ENCODE results near the gene NHSL1.

Gene NHSL1

DNA sequence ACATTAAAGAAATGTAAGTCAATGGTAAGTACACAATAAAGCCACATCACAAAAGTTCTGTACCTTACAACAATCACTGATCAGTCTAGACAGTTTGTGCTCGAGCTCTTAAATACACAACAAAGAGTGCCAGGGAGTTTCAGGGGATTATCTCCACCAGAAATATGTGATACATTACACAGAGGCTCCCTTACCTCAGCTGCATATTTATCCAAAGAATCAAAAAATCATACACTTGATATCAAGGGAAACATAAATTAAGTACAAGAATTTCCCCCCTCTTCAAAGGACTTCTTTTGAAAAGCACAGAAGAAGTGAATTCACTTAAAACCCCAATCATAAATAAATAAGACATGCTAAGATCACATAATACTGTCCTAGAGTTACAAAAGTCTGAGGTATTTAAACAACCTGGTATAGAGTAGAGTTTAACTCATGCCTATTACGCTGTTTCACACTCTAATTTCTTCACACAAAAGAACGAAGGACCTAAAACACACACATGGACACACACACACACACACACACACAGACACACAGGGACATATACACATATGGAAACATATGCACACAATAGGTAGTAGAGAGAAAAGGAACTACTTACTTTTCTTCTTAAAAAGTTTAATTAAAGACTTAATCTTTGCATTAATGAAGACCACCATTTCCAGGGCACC, 528 bp downstream of the NHSL1 start:
- no peak for DNase-seq (ENCODE audit: low spot score)

DNA sequence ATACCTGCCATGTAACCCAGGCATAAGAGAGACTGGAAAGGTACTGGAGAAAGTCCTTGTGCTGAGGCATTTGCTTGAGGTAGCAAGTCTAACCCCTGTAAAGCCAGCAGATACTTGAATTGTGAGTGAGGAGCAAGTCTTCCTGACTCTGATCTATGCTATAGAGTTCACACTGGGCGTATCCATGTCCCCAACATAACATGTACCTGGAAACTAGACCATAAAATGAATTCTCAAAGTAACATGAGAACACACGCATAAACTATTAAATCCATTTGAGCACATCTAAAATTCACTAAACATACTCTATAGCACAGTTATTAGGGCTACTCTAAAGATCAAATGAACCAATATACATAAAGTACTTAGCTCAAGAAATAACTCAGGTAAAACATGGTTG, 2.0 kb downstream of the NHSL1 start:
- DNase-seq (ENCODE audit: low spot score) = no peak

DNA sequence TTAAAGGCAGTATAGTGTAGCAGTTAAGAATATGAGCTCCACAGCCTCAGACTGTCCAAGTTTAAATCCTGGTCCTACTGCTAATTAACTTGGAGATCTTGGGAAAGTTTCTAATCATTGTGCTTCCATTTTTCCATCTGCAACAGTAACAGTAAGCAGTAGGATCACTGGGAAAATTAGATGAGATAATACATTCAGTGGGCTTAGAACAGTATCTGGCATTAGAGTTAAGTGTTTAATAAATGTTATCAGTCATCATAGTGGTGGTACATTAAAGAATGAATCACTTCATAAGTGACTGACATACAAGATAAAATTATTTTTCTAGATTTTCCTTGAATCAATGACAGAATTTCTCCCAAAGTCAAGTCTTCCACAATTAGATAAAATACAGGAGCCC, 5.0 kb downstream of the NHSL1 start:
- no peak for DNase-seq (ENCODE audit: low spot score)

DNA sequence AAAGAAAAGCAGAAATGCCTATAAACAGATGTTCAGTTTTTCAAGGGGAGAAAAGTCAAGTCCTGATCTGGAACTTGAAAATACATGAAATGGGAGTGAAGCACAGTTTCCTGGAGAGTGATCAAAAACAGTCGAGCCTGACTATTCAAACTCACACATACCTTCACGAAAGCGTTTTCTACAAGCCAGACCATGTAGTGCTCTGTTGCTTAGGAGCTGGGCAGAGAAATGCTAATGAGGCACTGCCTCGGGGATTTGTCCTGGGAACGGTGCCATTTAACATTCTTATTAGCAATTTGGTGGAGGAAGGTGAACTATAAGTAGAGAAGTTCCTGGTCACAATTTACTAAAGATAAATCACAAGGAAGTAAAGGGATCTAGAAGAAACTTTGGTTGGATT, 5.9 kb downstream of the NHSL1 start:
- DNase-seq (ENCODE audit: low spot score) = no peak

DNA sequence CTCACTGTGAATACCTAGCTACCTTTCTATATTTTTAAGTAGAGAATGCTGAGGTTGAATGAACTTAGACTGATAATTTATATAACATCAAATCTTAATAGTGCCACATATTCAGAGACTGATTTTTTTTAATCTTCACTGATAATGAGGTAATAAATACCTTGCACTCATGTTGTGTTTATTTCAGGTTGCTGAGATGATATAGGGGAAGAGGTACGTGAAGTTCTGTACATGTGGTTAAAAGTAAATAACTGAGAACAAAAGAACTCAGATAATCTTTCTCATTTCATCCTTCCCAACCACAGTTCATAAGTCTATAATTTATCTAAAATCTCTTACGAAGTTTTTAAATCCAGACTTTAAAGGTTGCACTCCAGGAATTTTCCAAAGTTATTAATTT, 6.4 kb downstream of the NHSL1 start:
- no peak for DNase-seq (ENCODE audit: low spot score)

DNA sequence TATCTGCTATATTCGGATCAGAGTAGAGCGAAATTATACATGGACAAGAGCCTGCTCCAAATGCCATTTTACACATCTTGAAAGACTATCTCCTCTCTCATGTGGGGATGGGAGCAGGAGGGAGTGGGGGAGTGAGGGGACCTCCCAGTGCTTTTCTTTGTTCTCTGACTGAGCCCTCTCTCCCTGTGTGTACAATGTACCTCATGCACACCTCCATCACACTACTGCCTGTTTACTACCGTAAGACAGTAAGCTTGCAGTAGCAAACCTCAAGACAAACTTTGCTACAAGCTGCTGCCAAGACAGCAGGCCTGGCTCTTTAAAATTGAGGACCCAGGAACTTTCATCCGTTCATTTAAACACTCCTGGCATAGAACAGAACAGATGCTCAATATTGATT, 7.2 kb downstream of the NHSL1 start:
- no peak for DNase-seq (ENCODE audit: low spot score)

DNA sequence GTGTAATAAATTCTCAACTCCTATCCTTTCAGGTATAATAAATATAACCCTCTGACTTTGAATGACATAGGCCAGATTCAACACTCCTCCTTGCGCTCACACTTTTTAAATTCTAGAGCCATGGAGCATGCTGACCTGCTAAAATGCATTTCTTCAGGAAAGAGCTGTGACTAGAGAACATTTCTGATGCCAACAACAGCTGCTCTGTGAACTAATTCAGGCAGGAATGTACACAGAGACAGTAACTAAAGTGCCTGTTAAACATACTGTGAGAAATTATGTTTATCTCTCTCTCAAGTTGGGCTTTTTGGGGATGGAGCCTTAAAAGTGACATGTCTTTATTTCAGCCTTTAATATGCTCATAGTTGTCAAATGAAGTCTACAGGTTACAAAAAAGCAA, 8.3 kb downstream of the NHSL1 start:
- no peak for DNase-seq (ENCODE audit: low spot score)

DNA sequence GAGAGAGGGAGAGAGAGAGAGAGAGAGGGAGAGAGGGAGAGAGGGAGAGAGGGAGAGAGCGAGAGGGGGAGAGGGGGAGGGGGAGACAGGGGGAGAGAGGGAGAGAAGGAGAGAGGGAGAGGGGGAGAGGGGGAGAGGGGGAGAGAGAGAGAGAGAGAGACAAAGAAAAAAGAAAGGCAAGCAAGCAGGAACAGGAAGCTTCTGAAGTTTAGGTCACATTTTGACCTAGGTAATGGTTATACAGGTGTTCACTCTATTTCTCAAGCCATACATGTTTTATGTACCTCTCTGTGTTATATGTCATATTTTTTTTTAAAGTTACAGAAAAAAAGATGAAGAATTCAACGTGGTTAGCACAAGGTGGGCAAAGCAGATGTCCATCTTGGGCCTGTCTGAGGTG, 9.4 kb downstream of the NHSL1 start:
- no peak for DNase-seq (ENCODE audit: low spot score)

DNA sequence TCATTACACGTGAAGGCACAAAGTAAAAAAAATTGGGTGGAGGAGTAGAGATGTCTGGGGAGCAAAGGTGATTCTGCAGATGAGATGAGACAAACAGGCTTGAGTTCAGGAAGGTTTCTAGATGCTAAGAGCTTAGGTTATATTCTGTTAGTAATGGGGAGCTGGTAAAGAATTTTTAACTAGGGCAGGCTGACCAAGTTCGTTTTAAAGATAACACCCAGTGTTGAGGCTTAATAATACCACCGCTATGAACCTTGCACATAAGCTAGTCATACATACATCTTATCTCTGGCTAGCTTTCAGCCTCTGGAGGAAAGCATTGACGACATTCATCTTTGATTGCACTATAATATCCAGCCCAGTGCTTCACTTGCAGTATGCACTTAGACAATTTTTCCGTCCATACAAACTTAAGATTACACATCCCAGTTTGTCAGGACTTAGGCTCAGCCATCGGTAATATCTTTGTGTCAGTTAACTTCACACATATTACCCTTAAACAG, 12.1 kb downstream of the NHSL1 start:
- DNase-seq (ENCODE audit: low spot score) = no peak

DNA sequence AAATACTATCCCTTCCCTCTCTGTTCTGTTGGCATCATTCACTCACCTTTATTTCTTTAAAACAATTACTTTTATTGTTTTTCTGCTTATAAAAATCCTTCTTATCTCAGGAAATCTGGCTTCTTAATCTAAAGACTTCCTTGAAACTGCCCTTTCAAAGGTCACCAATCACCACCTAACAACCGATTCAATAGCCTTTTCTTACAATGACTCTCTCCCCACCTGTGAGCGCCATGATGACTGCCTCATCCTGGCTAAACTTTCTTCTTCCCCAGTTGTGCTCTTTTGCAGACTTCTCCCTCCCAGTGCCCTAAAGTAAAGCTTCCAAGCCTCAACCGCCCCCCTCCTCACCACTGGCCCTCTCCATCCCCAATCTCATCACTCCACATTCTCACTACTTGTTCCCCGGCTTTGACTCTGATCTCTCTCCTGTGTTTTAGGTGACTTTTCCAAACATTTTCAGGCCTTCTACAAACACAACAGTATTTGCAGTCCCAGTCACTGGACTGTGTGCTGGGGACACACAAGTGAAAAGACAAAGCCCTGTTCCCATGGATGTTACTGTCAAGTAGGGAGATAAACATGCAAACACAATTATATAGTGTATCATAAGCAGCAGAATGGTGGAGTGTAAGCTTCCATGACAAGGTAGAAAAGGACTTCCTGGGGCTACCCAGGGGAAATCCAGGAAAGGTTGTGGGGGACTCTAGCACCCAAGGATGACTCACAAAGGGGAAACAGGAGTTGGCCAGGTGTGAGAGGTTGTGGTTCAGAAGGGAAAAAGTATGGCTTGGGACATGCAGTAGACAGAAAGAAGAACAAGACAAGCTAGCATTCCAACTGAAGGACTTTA, 12.8 kb downstream of the NHSL1 start:
- DNase-seq (ENCODE audit: low spot score) = no peak

DNA sequence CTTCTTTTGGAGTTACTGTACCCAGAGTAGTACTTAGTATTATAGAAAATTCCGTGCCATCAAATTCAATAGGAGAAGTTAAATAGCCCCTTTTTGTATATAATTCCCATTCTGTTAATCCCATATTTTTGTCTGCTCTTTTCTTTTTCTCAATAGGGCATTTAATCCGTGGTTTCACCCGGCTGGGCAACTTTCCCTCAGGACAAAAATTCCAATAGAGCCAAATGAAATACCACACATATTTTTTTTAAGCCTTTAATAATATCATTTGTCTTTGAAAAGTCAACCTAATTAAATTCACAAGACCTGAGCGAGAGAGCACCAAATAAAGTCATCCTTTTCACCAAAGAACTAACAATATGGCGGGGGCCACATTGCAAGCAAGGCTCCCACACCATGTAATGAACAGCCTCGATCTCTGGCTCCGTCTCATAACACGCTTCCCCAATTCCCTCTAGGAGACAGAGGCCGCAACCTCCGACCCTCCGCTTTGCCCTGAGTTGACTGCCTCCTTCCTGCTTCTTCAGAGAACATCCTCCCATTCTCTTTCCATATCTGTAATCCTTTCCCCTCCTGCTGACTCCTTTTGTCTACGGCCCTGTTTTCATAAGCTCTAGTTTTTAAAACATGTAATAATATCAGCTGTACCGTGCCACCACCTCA, 13.6 kb downstream of the NHSL1 start:
- DNase-seq (ENCODE audit: low spot score) = no peak

DNA sequence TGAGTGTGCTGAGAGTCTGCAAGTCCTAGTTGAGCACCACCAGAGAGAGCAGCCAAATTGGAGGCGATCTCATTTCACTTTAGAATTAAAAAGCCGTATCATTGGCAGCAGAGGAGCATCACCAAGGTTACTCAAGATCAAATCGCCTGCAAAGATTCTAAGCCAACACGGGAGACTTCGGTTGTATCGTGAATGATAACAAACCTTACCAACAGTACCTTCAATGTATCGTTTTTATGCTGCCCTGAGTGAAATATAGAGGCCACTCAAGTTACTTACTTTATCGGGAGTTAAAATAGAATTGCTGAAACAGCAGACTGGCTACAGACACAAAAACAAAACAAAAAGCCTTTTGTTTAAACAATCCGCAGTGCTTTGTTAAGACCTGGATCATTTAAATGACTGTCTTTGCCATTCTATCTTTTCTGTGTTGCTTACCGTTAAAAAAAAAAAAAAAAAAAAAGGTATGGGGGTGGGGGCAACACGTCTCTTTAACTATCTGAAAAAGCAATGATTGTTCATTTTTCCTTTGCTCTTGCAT, 14.2 kb downstream of the NHSL1 start:
- peak; percentile 62 for DNase-seq (ENCODE audit: low spot score)

DNA sequence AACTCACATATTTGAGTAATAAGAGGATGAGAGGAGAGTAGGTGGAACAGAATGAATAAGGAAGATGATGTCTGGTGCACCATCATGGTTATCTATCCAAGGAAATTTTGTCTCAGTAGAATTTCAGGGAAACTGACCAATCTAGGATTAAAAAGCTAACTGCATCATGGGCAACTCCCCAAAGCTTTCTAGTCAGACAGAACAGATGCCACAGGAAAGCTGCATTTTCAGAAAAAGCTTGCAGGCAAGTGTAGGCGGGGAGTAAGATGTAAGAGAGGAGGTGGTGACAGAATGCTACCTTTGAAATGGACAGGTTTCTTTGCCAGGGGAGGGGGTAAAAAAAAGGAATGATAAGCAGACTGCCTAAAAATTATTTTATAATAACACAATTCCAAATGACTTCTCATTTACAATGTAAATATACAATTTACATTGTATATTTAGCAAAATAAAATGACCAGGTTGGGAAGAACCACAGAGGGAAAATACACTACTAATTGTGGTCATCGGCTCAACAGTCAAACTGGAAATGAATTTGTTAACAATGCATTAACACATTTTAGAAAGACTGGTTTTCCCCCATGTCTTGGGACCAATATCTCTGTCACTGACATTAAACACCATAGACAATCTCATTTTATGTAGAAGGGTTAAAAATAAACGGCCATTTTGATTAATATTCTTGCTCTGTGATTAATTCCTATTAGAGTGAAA, 15.1 kb downstream of the NHSL1 start:
- no peak for DNase-seq (ENCODE audit: low spot score)

DNA sequence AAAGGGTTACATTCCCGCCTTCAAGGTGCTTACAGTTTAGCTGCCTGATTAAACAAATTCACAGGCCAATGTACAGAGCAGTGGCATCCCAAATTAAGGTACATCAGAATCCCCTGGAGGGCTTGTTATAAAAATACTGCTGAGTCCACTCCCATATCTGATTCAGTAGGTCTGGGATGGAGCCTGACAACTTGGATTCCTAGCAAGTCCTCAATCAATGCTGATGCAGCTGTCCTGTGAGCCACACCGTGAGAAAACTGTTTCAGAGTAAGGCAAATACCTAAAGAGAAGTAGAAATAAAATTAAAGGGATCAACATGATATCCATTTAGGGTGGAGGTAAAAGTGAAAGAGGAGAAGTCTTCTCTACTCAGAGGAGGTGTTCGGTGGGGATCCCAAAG, 16.5 kb downstream of the NHSL1 start:
- DNase-seq (ENCODE audit: low spot score) = no peak

DNA sequence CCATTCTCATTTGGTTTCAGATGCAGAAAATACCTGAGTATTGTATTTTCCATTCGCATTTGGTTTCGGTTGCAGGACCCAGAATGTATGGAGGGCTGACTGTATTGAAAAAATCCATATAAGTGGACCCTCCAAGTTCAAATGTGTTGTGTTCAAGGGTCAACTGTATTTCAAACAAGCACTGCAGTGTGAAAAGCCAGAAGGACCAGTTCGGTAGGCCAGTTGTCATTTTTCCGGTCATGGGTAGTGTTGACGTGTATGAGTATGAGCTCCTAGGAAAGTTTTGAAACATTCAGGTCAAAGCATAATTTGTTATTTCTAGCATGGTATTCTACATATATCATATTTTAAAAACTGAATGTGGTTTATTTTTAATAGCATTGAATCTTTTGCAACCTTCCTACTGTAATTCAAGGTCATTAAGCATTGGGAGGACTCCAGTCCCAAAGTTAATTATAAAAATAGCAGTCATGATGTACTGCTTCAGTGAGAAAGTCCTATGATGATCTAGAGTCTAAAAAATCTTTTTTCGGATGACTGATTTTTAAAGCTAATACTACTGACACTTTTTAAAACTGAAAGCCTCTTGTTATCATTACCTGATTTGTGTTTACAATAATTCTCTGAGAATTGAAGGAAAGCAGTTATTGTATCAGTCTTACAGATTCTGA, 18.9 kb downstream of the NHSL1 start:
- DNase-seq (ENCODE audit: low spot score) = no peak

DNA sequence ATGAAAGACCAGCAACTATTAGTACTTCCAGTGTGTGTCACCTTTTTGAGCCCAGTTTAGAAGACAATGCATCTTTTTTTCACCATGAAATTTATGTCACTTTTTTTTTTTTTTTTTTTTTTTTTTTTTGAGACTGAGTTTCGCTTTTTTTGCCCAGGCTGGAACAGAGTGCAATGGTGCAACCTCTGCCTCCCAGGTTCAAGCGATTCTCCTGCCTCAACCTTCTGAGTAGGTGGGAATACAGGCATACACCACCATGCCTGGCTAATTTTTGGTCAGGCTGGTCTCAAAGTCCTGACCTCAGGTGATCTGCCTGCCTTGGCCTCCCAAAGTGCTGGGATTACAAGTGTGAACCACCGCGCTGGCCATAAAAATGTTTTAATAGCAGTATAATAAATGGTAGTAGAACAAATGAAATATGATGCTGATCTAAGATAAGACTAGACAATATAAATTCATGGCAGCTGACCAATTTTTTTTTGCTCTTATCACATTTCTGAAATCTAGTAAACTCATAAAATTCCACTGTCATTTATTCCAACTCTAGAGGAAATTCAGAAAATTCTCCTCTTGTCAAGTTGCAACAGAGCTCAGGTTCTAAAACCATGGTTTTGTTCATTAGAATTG, 21.3 kb downstream of the NHSL1 start:
- no peak for DNase-seq (ENCODE audit: low spot score)

DNA sequence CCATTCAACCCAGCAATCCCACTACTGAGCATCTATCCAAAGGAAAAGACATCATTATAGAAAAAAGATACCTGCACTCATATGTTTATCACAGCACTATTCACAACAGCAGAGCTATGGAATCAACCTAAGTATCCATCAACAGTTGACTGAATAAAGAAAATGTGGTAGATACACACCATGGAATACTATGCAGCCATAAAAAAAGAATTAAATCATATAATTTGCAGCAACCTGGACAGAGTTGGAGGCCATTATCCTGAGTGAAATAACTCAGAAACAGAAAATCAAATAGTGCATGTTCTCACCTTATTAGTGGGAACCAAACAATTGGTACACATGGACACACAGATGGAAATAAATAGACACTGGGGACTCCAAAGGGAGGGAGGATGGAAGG, 23.2 kb downstream of the NHSL1 start:
- no peak for DNase-seq (ENCODE audit: low spot score)

DNA sequence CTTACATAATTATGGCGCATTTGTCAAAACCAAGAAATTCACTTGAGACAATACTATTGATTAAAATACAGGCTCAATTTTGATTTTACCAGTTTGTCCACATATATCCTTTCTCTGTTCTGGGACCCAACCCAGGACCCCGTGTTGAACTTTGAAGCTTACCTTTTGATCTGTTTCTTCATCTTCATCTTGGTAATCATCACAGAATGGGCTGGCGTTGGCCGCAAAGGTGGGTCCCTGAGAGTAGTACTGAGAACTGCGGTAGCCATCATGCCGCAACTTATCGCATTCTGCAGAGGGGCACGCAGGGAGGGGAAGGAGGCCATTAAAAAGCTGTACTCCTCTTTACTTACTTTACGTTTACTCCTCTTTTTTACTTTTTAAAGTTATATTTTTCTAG, 26.1 kb downstream of the NHSL1 start:
- no peak for DNase-seq (ENCODE audit: low spot score)

DNA sequence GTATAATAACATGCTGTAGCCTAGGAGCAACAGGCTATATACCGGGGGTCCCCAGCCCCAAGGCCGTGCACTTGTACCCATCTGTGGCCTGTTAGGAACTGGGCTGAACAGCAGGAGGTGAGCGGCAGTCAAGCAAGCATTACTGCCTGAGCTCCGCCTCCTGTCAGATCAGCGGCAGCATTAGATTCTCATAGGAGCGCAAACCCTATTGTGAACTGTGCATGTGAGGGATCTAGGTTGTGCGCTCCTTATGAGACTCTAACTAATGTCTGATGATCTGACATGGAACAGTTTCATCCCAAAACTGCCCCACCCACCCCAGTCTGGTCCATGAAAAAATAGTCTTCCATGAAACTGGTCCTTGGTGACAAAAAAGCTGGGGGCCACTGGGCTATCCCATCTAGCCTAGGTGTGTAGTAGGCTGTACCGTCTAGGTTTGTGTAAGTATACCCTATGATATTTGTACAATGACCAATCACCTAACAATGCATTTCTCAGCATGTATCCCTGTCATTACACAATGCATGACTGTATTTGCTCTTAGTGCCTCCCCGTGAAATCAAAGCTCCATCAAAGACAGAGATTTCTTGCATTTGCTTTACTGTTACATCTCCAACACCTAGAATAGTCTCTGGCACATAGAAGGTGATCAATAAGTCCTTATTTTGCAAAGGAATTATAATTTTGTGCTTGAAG, 30.8 kb downstream of the NHSL1 start:
- DNase-seq (ENCODE audit: low spot score) = no peak

DNA sequence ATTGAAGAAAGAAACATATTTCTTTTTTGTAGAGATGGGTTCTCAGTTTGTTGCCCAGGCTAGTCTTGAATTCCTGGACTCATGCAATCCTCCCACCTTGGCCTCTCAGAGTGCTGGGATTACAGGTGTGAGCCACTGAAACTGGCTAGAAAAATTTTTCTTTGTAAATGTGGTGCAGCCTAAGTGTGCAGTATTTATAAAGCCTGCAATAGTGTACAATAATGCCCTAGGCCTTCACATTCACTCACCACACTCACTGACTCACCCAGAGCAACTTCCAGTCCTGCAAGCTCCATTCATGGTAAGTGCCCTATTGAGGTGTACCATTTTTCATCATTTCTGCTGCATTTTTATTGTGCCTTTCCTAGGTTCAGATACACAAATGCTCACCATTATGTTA, 31.4 kb downstream of the NHSL1 start:
- DNase-seq (ENCODE audit: low spot score) = no peak
